Endothelial cell of umbilical vein (primary cell): ENCODE results near the gene TRAPPC6A. TPM values are rescaled to one million over a fixed set of nuclear protein-coding genes. Genes with fewer than 3 reads are reported as not detected.

Experiments used
- BruUV-seq: library from RNA; stranded (reverse); fragments of 400-500 nt; replicated peaks from 2 replicates; lab custom pipeline; 2021; lab: Mats Ljungman, UMichigan
- CTCF ChIA-PET: fragments of 300-600, 350-600 bp; sonication (Branson Sonifier 250); formaldehyde crosslinking; loops from one replicate; lab custom pipeline; 2021; ENCODE audit warnings: antibody characterized with exemption, inconsistent platforms; lab: Charles Lee
- POLR2A ChIA-PET: fragments of 300-600, 350-600 bp; sonication (Branson Sonifier 250); formaldehyde crosslinking; loops from one replicate; lab custom pipeline; 2021; ENCODE audit warnings: antibody characterized with exemption, inconsistent platforms; lab: Charles Lee
- DNase-seq: peaks from one replicate; pipeline ENCODE4 v3.0.0-alpha.2; 2011; ENCODE audit warnings: low read depth, low spot score
- FAIRE-seq: peaks from 2 replicates; lab custom pipeline; 2011; peaks lifted over from hg19 to GRCh38; lab: Jason Lieb, UNC
- H2AFZ ChIP-seq: 2 replicates; pipeline ENCODE4 v1.6.0; 2012; ENCODE audit warnings: low read depth, low read length, control low read depth, inconsistent platforms
- H3K27ac ChIP-seq: 2 replicates; pipeline ENCODE4 v1.5.1; 2011; ENCODE audit warnings: low read depth, mild to moderate bottlenecking, control low read depth, low read length, moderate library complexity; ENCODE audit not compliant: insufficient read depth
- H3K27me3 ChIP-seq, 2 experiments: 2 replicates each; pipeline versions ENCODE4 v1.6.0 to v1.6.1; 2011; ENCODE audit warnings: low read length in 2 of 2, mixed read lengths in 1 of 2; ENCODE audit not compliant: control insufficient read depth in 2 of 2, insufficient read depth in 2 of 2
- H3K36me3 ChIP-seq, 2 experiments: 2 replicates in 1 of 2; 3 replicates in 1 of 2; pipeline ENCODE4 v1.5.1; 2011; ENCODE audit warnings: low read length in 2 of 2, mild to moderate bottlenecking in 1 of 2, moderate library complexity in 1 of 2; ENCODE audit not compliant: control insufficient read depth in 2 of 2, insufficient read depth in 2 of 2; ENCODE audit errors: extremely low read depth in 1 of 2
- H3K4me1 ChIP-seq: 3 replicates; pipeline ENCODE4 v1.5.1; 2011; ENCODE audit warnings: mild to moderate bottlenecking, low read length; ENCODE audit not compliant: control insufficient read depth, insufficient read depth; ENCODE audit errors: extremely low read depth
- H3K4me2 ChIP-seq: 2 replicates; pipeline ENCODE4 v1.6.1; 2011; ENCODE audit warnings: low read length, control low read depth, mixed read lengths; ENCODE audit not compliant: insufficient read depth
- H3K4me3 ChIP-seq, 3 experiments: fragments of 200-600 bp in 1 of 3; sonication (generic), shearing (Covaris generic) in 1 of 3; replicated peaks in 1 of 3; 2 replicates each; pipeline ENCODE4 v1.5.1; 2011 to 2016; ENCODE audit warnings: control low read depth in 3 of 3, low read length in 3 of 3, mild to moderate bottlenecking in 2 of 3, inconsistent platforms in 1 of 3, low read depth in 1 of 3, moderate library complexity in 1 of 3; ENCODE audit not compliant: insufficient read depth in 1 of 3
- H3K79me2 ChIP-seq: 2 replicates; pipeline ENCODE4 v1.6.0; 2012; ENCODE audit warnings: low read length, inconsistent platforms; ENCODE audit not compliant: control insufficient read depth, insufficient read depth
- H3K9ac ChIP-seq: replicated peaks from 2 replicates; pipeline ENCODE3; 2011; ENCODE audit warnings: low read length, control low read depth; ENCODE audit not compliant: insufficient read depth; ENCODE audit errors: extremely low read depth
- H3K9me1 ChIP-seq: replicated peaks from 3 replicates; pipeline ENCODE4 v1.6.0; 2011; ENCODE audit warnings: mild to moderate bottlenecking, low read length; ENCODE audit not compliant: control insufficient read depth, insufficient read depth; ENCODE audit errors: extremely low read depth
- H3K9me3 ChIP-seq: replicated peaks from 2 replicates; pipeline ENCODE4 v1.5.1; 2012; ENCODE audit warnings: low read length, inconsistent platforms; ENCODE audit not compliant: control insufficient read depth, insufficient read depth
- H4K20me1 ChIP-seq: replicated peaks from 2 replicates; pipeline ENCODE3; 2011; ENCODE audit warnings: mild to moderate bottlenecking, low read length; ENCODE audit not compliant: control insufficient read depth, insufficient read depth; ENCODE audit errors: extremely low read depth
- EZH2 ChIP-seq: IDR thresholded peaks from 2 replicates; pipeline ENCODE4 v1.6.1; 2012; ENCODE audit warnings: borderline replicate concordance, low read depth, mild to moderate bottlenecking, moderate library complexity, low read length, inconsistent platforms; ENCODE audit not compliant: severe bottlenecking
- FOS ChIP-seq: IDR thresholded peaks from 2 replicates; pipeline ENCODE4 v1.6.1; 2011; ENCODE audit warnings: mild to moderate bottlenecking, low read length, moderate library complexity, borderline replicate concordance; ENCODE audit not compliant: insufficient read depth
- GATA2 ChIP-seq: IDR thresholded peaks from 2 replicates; pipeline ENCODE4 v1.7.0; 2011; ENCODE audit warnings: low read depth, mild to moderate bottlenecking, moderate library complexity, mixed read lengths, low read length; ENCODE audit not compliant: insufficient read length, insufficient read depth
- JUN ChIP-seq: IDR thresholded peaks from 2 replicates; pipeline ENCODE4 v1.6.1; 2011; ENCODE audit warnings: borderline replicate concordance, low read depth; ENCODE audit not compliant: insufficient read length, insufficient read depth
- MYC ChIP-seq: IDR thresholded peaks from one replicate; pipeline ENCODE4 v1.6.1; 2011; ENCODE audit warnings: mild to moderate bottlenecking, low read depth, low read length
- POLR2A ChIP-seq: IDR thresholded peaks from 2 replicates; pipeline ENCODE4 v1.6.1; 2012; ENCODE audit warnings: low read depth, mild to moderate bottlenecking, control low read depth, low read length
- POLR2AphosphoS5 ChIP-seq: IDR thresholded peaks from 2 replicates; pipeline ENCODE4 v1.6.1; 2012; ENCODE audit warnings: low read depth, mild to moderate bottlenecking, control low read depth, low read length, moderate library complexity; ENCODE audit not compliant: insufficient read depth
- dilution Hi-C: fragments of 300-500 bp; cut with MboI; formaldehyde crosslinking; loops from one replicate; pipeline ENCODE4 v1.15.0; 2019; ENCODE audit warnings: low sequenced_read_pairs; ENCODE audit not compliant: extremely low pct_ligation_motif_present
- intact Hi-C: fragments of 100-400 bp; cut with micrococcal nuclease; formaldehyde crosslinking; loops from one replicate; pipeline ENCODE4 v1.10.0; 2022
- polyA plus RNA-seq, 4 experiments: library from polyadenylated mRNA; depleted of rRNA in 3 of 4; stranded (reverse) in 3 of 4; unstranded in 1 of 4; fragments of >200 nt; gene quantifications; 2 replicates each; pipeline versions ENCODE4 v1.2.1 to v1.2.3, GENCODE V29; 2011 to 2012; ENCODE audit warnings: missing spikeins in 1 of 4
- total RNA-seq: library from RNA; stranded (reverse); gene quantifications from 2 replicates; pipeline ENCODE4 v1.2.3, GENCODE V29; 2021
- TF ChIP-seq, protein P1 (sequence below): IDR thresholded peaks from 2 replicates; pipeline ENCODE4 v1.6.1; 2011; ENCODE audit not compliant: insufficient read depth, insufficient read length
- TF ChIP-seq, protein P2 (sequence below), 2 donors: IDR thresholded peaks; 1 replicate in 1 of 2; 2 replicates in 1 of 2; pipeline ENCODE4 v1.5.1; 2011; ENCODE audit warnings: low read length in 2 of 2, mild to moderate bottlenecking in 2 of 2, moderate library complexity in 2 of 2, control low read depth in 1 of 2, inconsistent platforms in 1 of 2, low read depth in 1 of 2; ENCODE audit not compliant: insufficient read depth in 1 of 2; ENCODE audit errors: extremely low read depth in 1 of 2

The TRAPPC6A gene
- total and polyA plus RNA-seq, 2 donors (not counting 3 experiments of a cell fraction or from before 2014, with no cell fraction given), result 18.1 to 45.4 TPM

DNA sequence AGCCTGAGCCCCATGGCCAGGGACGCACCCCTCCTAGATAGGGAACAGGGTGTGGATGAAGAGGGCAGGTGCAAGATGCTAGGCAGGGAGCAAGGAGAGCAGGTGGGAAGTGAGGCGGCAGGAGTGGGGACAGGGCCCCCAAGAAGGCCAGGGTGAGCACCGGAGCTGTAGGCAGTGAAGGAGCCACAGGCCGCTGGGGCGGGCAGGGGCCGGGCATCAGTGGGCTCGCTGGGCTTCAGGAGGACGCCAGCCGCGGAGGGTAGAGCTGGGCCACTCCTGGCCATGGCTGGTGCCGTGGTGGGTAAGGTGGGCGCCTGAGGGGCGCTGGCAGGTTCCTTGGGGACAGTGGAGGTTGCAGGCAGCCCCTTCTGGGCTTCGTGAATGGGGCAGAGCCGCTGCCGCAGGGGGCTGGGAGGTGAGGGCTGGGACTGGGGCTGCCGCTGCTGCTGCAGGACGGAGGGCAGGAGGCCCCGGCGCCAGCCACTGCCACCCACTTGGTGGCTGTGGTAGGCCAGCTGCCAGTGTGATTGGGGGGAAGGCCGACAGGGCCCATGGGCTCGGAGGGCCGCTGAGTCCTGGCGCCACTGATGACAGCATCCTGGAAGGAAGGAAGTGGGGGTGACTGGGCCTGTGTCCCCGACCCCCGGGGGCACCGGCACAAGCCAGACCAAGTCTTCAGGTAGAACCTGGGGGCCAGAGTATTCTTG, 19.4 kb downstream of the TRAPPC6A start:
- Histone ChIP-seq H3K27ac (no peak overlapping the region), H3K9me1 (no peaks in the 10 kb centered on the region), H3K36me3 (no peaks in the 10 kb centered on the region), H3K4me1 (peaks cover 11% of the 10 kb centered on the region), H2AFZ (no peak overlapping the region), H3K4me3 (no peak overlapping the region), H3K4me2 (no peak overlapping the region), H4K20me1 (no peaks in the 10 kb centered on the region), H3K27me3 (no peaks in the 10 kb centered on the region), H3K9ac (no peak overlapping the region), H3K9me3 (no peaks in the 10 kb centered on the region), H3K79me2 (no peaks in the 10 kb centered on the region)
- intact Hi-C loops (no loop called here), dilution Hi-C loops (no loop called here)
- CTCF ChIA-PET, result no interaction called here
- FAIRE-seq, result no peak
- no peak for DNase-seq
- no TSS peak for BruUV-seq
- TF ChIP-seq FOS (no peak), GATA2 (no peak), MYC (no peak), POLR2AphosphoS5 (no peak), POLR2A (no peak), JUN (no peak), EZH2 (no peak)
- TF ChIP-seq, protein P1, sequence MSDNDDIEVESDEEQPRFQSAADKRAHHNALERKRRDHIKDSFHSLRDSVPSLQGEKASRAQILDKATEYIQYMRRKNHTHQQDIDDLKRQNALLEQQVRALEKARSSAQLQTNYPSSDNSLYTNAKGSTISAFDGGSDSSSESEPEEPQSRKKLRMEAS, result no peak
- TF ChIP-seq, protein P2, sequence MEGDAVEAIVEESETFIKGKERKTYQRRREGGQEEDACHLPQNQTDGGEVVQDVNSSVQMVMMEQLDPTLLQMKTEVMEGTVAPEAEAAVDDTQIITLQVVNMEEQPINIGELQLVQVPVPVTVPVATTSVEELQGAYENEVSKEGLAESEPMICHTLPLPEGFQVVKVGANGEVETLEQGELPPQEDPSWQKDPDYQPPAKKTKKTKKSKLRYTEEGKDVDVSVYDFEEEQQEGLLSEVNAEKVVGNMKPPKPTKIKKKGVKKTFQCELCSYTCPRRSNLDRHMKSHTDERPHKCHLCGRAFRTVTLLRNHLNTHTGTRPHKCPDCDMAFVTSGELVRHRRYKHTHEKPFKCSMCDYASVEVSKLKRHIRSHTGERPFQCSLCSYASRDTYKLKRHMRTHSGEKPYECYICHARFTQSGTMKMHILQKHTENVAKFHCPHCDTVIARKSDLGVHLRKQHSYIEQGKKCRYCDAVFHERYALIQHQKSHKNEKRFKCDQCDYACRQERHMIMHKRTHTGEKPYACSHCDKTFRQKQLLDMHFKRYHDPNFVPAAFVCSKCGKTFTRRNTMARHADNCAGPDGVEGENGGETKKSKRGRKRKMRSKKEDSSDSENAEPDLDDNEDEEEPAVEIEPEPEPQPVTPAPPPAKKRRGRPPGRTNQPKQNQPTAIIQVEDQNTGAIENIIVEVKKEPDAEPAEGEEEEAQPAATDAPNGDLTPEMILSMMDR (IDR thresholded peaks at IDR 0.05; ENCODE audit: extremely low read depth in 1 of 2, insufficient read depth in 1 of 2, low read depth in 1 of 2, low read length in 2 of 2), result no peak
- POLR2A ChIA-PET, result no interaction called here
